DND-41 (cell line): ENCODE data around the gene RFTN1.
A peak's percentile ranks its signal among the peaks of the same experiment; 100 is the strongest.

ENCODE experiments used
- ATAC-seq: fragments of 200-7000 bp; cut with Tn5 transposase; 3 replicates; pipeline ENCODE4 v1.9.1; 2021; ENCODE audit warnings: low read depth; ENCODE audit not compliant: insufficient read depth
- DNase-seq: peaks from one replicate; pipeline ENCODE4 v3.0.0-alpha.2; 2020
- H2AFZ ChIP-seq: 2 replicates; pipeline ENCODE4 v1.6.0; 2012; ENCODE audit warnings: low read depth, low read length
- H3K27ac ChIP-seq: 2 replicates; pipeline ENCODE4 v1.5.1; 2012; ENCODE audit warnings: low read length, inconsistent platforms
- H3K27me3 ChIP-seq: fragments of 200-600 bp; sonication (generic); 2 replicates; pipeline ENCODE4 v1.6.0; 2012; ENCODE audit warnings: low read length, mild to moderate bottlenecking, inconsistent platforms; ENCODE audit not compliant: insufficient read depth, poor library complexity
- H3K36me3 ChIP-seq: 2 replicates; pipeline ENCODE4 v1.5.1; 2012; ENCODE audit warnings: low read length, inconsistent platforms; ENCODE audit not compliant: insufficient read depth
- H3K4me1 ChIP-seq: 2 replicates; pipeline ENCODE4 v1.5.1; 2012; ENCODE audit warnings: mild to moderate bottlenecking, low read length; ENCODE audit not compliant: insufficient read depth
- H3K4me2 ChIP-seq: 2 replicates; pipeline ENCODE4 v1.6.0; 2012; ENCODE audit warnings: mild to moderate bottlenecking, moderate library complexity, low read length, inconsistent platforms; ENCODE audit not compliant: insufficient read depth
- H3K4me3 ChIP-seq, 2 experiments: fragments of 200-600 bp in 1 of 2; shearing (Covaris generic) in 1 of 2; 2 replicates each; pipeline ENCODE4 v1.5.1; 2012 to 2016; ENCODE audit warnings: inconsistent platforms in 2 of 2, low read length in 2 of 2, mild to moderate bottlenecking in 2 of 2, low read depth in 1 of 2, moderate library complexity in 1 of 2
- H3K79me2 ChIP-seq: 2 replicates; pipeline ENCODE4 v1.6.0; 2012; ENCODE audit warnings: low read length, inconsistent platforms; ENCODE audit not compliant: insufficient read depth
- H3K9ac ChIP-seq: 2 replicates; pipeline ENCODE4 v1.6.0; 2012; ENCODE audit warnings: low read depth, mild to moderate bottlenecking, inconsistent platforms, low read length, moderate library complexity
- H3K9me3 ChIP-seq: 2 replicates; pipeline ENCODE4 v1.5.1; 2012; ENCODE audit warnings: low read length, moderate library complexity, mild to moderate bottlenecking, inconsistent platforms; ENCODE audit not compliant: insufficient read depth, severe bottlenecking
- H4K20me1 ChIP-seq: 2 replicates; pipeline ENCODE4 v1.6.0; 2012; ENCODE audit warnings: low read length; ENCODE audit not compliant: insufficient read depth
- CTCF ChIP-seq: IDR thresholded peaks from 2 replicates; pipeline ENCODE4 v1.5.1; 2012; ENCODE audit warnings: borderline replicate concordance, low read length, moderate library complexity, mild to moderate bottlenecking; ENCODE audit not compliant: poor library complexity, severe bottlenecking; ENCODE audit errors: extremely low read depth
- EZH2 ChIP-seq: IDR thresholded peaks from 3 replicates; pipeline ENCODE4 v1.6.1; 2012; ENCODE audit warnings: borderline replicate concordance, low read depth, mild to moderate bottlenecking, moderate library complexity, low read length, inconsistent platforms; ENCODE audit not compliant: severe bottlenecking

Gene RFTN1

GRCh38 chr3:16460886-16461285, 52.6 kb downstream of the RFTN1 start:
- Histone ChIP-seq H3K79me2 (peaks cover 43% of the 10 kb centered on the region), H4K20me1 (peaks cover 6% of the 10 kb centered on the region; the same call in 1 of the 2 replicates), H3K4me3 (no peak overlapping the region), H3K27me3 (no peaks in the 10 kb centered on the region), H3K9ac (no peak overlapping the region), H3K36me3 (peaks cover 16% of the 10 kb centered on the region; the same call in 1 of the 2 replicates), H3K9me3 (no peaks in the 10 kb centered on the region), H3K4me1 (no peaks in the 10 kb centered on the region), H3K4me2 (no peak overlapping the region), H2AFZ (no peak overlapping the region), H3K27ac (no peak overlapping the region)
- DNase-seq (no peak), ATAC-seq (no peak)
- TF ChIP-seq CTCF (no peak), EZH2 (no peak)

- H3K9me3 ChIP-seq = no peaks in the 10 kb centered on the region
- H3K4me2 ChIP-seq = no peak overlapping the region
- H3K27ac ChIP-seq = no peak overlapping the region
- H4K20me1 ChIP-seq = peaks cover 6% of the 10 kb centered on the region; the same call in 1 of the 2 replicates
- TF ChIP-seq EZH2 (no peak), CTCF (no peak)
- no peak for ATAC-seq
- no peak for DNase-seq
- H3K79me2 ChIP-seq = peaks cover 43% of the 10 kb centered on the region
- H3K9ac ChIP-seq = no peak overlapping the region
- no peak overlapping the region for H3K4me3 ChIP-seq
- peaks cover 12% of the 10 kb centered on the region; the same call in 1 of the 2 replicates for H3K36me3 ChIP-seq
- H3K4me1 ChIP-seq = no peaks in the 10 kb centered on the region
- H3K27me3 ChIP-seq = no peaks in the 10 kb centered on the region
- H2AFZ ChIP-seq = no peak overlapping the region
Measured at GRCh38 chr3:16460273-16460672, 53.2 kb downstream of the RFTN1 start.

GRCh38 chr3:16456784-16457415, 56.6 kb downstream of the RFTN1 start:
- no peak overlapping the region for H3K27ac ChIP-seq
- no peaks in the 10 kb centered on the region for H3K27me3 ChIP-seq
- no peak overlapping the region for H3K9ac ChIP-seq
- 0 out of 2 replicates have a peak, but pooled peaks cover 3% of the 10 kb centered on the region for H3K36me3 ChIP-seq
- peaks cover 3% of the 10 kb centered on the region for H4K20me1 ChIP-seq
- H3K9me3 ChIP-seq = no peaks in the 10 kb centered on the region
- peaks cover 39% of the 10 kb centered on the region for H3K79me2 ChIP-seq
- H3K4me3 ChIP-seq = no peak overlapping the region
- ATAC-seq = 0 out of 3 replicates have a peak, but pooled peaks have one; percentile 45
- no peak for TF ChIP-seq CTCF
- TF ChIP-seq EZH2 = no peak
- H3K4me2 ChIP-seq = no peak overlapping the region
- no peak for DNase-seq
- H2AFZ ChIP-seq = no peak overlapping the region
- H3K4me1 ChIP-seq = no peaks in the 10 kb centered on the region

- peaks cover 33% of the 10 kb centered on the region for H3K79me2 ChIP-seq
- ATAC-seq (no peak), DNase-seq (no peak)
- H3K9ac ChIP-seq = no peak overlapping the region
- no peaks in the 10 kb centered on the region for H3K27me3 ChIP-seq
- H3K4me1 ChIP-seq = no peaks in the 10 kb centered on the region
- TF ChIP-seq CTCF = no peak
- no peak for TF ChIP-seq EZH2
- H4K20me1 ChIP-seq = peaks cover 3% of the 10 kb centered on the region
- H3K9me3 ChIP-seq = no peaks in the 10 kb centered on the region
- H2AFZ ChIP-seq = no peak overlapping the region
- H3K36me3 ChIP-seq = 0 out of 2 replicates have a peak, but pooled peaks cover 5% of the 10 kb centered on the region
- H3K4me2 ChIP-seq = no peak overlapping the region
- H3K27ac ChIP-seq = no peak overlapping the region
- H3K4me3 ChIP-seq = no peak overlapping the region
Measured at GRCh38 chr3:16455966-16456365, 57.5 kb downstream of the RFTN1 start.
